Tibial nerve (tissue), 4 donors: ENCODE measurements around the gene KANSL1L. TPM values are rescaled to one million over a fixed set of nuclear protein-coding genes. Genes with fewer than 3 reads are reported as not detected.
"Not testable (repeated sequence)": the region's sequence is repeated elsewhere in the genome, so short reads cannot be mapped to it uniquely, and the experiment has no call there.

Source experiments
- DNase-seq, 2 donors: peaks; one replicate each; pipeline ENCODE4 v3.0.0-alpha.2; 2019; ENCODE audit warnings: low spot score in 2 of 2
- H3K27ac ChIP-seq, 4 donors: fragments of 200-600 bp; sonication (generic) in 3 of 4; one replicate each; pipeline ENCODE4 v1.5.1; 2017 to 2019; ENCODE audit warnings: mild to moderate bottlenecking in 1 of 4
- H3K27me3 ChIP-seq, 2 donors: fragments of 200-600 bp; sonication (generic) in 1 of 2; one replicate each; pipeline versions ENCODE4 v1.5.1 to v1.6.0; 2017 to 2019
- H3K36me3 ChIP-seq, 3 donors: fragments of 200-600 bp; sonication (generic); one replicate each; pipeline ENCODE4 v1.5.1; 2018 to 2019
- H3K4me1 ChIP-seq, 4 donors: fragments of 200-600 bp; sonication (generic) in 3 of 4; one replicate each; pipeline ENCODE4 v1.5.1; 2017 to 2019
- H3K4me3 ChIP-seq, 4 donors: fragments of 200-600 bp; sonication (generic) in 3 of 4; one replicate each; pipeline ENCODE4 v1.5.1; 2017 to 2019; ENCODE audit warnings: mild to moderate bottlenecking in 1 of 4, moderate library complexity in 1 of 4
- H3K9me3 ChIP-seq, 4 donors: fragments of 200-600 bp; sonication (generic) in 3 of 4; one replicate each; pipeline ENCODE4 v1.5.1; 2017 to 2019
- EP300 ChIP-seq, 2 donors: sonication (generic); formaldehyde crosslinking; IDR thresholded peaks; one replicate each; pipeline ENCODE4 v1.6.1; 2017; ENCODE audit warnings: antibody characterized with exemption in 2 of 2, mild to moderate bottlenecking in 1 of 2
- POLR2A ChIP-seq, 2 donors: fragments of 450-650 bp; IDR thresholded peaks; one replicate each; pipeline ENCODE4 v1.6.1; 2017; ENCODE audit warnings: antibody characterized with exemption in 2 of 2, mild to moderate bottlenecking in 2 of 2, moderate library complexity in 2 of 2
- WGBS, 2 donors: methylation state at CpG; one replicate each; pipeline ENCODE4 v1.1.5; 2018; 5-methylcytosine and 5-hydroxymethylcytosine counted together
- total RNA-seq, 4 donors: library from RNA; depleted of rRNA; stranded (reverse); fragments of >200 nt; gene quantifications; one replicate each; pipeline ENCODE4 v1.1.0, GENCODE V29; 2016
- TF ChIP-seq, protein P1 (sequence below), 5 experiments: fragments of 200-600 bp in 3 of 5; fragments of 450-650 bp in 2 of 5; sonication (generic) in 3 of 5; IDR thresholded peaks; one replicate each; pipeline ENCODE4 v1.5.1; 2016 to 2019; ENCODE audit warnings: antibody characterized with exemption in 5 of 5, mild to moderate bottlenecking in 3 of 5, moderate library complexity in 2 of 5

KANSL1L gene
- total RNA-seq, 4 donors from 2014 or later = 87.0 to 141 (median 111) TPM

DNA sequence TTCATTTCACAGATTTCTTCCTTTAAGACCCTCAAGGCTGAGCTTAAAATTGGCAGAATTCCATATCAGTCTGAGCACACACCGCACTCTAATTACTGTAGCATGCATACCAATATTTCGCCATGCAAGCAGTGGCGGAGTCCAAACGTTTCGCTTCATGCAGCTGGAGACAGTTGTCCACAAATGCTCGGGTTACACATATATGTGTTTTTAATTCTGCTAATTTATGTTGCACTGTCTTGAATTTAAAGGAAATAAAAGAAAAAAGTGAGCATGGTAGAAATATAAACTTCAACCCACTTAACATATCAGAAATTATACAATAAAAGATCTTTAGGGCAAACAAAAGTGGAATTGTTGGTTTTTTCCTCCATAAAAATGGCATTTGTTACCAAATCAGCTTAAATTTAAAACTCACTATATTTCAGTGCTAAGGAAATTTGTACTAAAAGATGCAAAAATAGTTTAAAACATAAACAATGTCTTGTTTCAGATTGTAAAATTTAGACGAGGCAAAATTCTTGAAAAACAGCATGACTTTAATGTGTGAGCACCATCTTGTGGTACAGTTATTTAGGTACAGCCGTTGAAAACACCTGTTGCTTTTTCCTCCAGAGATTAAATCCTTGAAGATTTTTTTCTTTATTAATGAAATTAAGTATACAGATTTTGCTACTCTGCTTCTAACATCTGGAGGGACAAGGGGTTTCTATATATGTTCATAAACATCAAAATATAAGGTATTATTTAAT is 24.1 kb upstream of the KANSL1L start:
- Histone ChIP-seq H3K27me3 (no peaks in the 10 kb centered on the region), H3K9me3 (no peaks in the 10 kb centered on the region), H3K27ac (no peak overlapping the region), H3K4me3 (peak overlapping the region in 3 of 4 donors; percentile 4 to 35 (median 4)), H3K36me3 (no peaks in the 10 kb centered on the region), H3K4me1 (peaks cover 0 to 11% (median 0%) of the 10 kb centered on the region in 4 donors)
- TF ChIP-seq, protein P1, sequence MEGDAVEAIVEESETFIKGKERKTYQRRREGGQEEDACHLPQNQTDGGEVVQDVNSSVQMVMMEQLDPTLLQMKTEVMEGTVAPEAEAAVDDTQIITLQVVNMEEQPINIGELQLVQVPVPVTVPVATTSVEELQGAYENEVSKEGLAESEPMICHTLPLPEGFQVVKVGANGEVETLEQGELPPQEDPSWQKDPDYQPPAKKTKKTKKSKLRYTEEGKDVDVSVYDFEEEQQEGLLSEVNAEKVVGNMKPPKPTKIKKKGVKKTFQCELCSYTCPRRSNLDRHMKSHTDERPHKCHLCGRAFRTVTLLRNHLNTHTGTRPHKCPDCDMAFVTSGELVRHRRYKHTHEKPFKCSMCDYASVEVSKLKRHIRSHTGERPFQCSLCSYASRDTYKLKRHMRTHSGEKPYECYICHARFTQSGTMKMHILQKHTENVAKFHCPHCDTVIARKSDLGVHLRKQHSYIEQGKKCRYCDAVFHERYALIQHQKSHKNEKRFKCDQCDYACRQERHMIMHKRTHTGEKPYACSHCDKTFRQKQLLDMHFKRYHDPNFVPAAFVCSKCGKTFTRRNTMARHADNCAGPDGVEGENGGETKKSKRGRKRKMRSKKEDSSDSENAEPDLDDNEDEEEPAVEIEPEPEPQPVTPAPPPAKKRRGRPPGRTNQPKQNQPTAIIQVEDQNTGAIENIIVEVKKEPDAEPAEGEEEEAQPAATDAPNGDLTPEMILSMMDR (IDR thresholded peaks at IDR 0.05) = peak; percentile 44 to 65 (median 61)
- no peak for TF ChIP-seq EP300 (IDR thresholded peaks at IDR 0.05)
- DNase-seq = no peak
- WGBS, 2 donors = 25 to 31% methylated on average over 8 of the region's 8 CpGs

GRCh38 chr2:210190345-210190744 is 19.1 kb upstream of the KANSL1L start:
- no peaks in the 10 kb centered on the region for H3K27me3 ChIP-seq
- H3K9me3 ChIP-seq = peaks cover 0 to 16% (median 8%) of the 10 kb centered on the region in 4 donors
- no peak for DNase-seq
- H3K27ac ChIP-seq = no peak overlapping the region
- TF ChIP-seq, protein P1 (IDR thresholded peaks at IDR 0.05) = no peak
- no peak for TF ChIP-seq EP300 (IDR thresholded peaks at IDR 0.05)
- no peak for TF ChIP-seq POLR2A (IDR thresholded peaks at IDR 0.05)
- peaks cover 0 to 4% (median 0%) of the 10 kb centered on the region in 4 donors for H3K4me1 ChIP-seq
- H3K4me3 ChIP-seq = no peak overlapping the region
- peaks cover 0 to 27% (median 0%) of the 10 kb centered on the region in 3 donors for H3K36me3 ChIP-seq
- 79 to 82% methylated on average over 4 of the region's 4 CpGs for WGBS, 2 donors

- DNase-seq = no peak
- Histone ChIP-seq H3K36me3 (peaks cover 0 to 35% (median 0%) of the 10 kb centered on the region in 3 donors), H3K27me3 (no peaks in the 10 kb centered on the region), H3K4me3 (no peak overlapping the region), H3K27ac (no peak overlapping the region), H3K9me3 (peaks cover 0 to 23% (median 10%) of the 10 kb centered on the region in 4 donors), H3K4me1 (no peaks in the 10 kb centered on the region)
- TF ChIP-seq POLR2A (IDR thresholded peaks at IDR 0.05) = no peak
- TF ChIP-seq, protein P1 (IDR thresholded peaks at IDR 0.05) = no peak
- TF ChIP-seq EP300 (IDR thresholded peaks at IDR 0.05) = no peak
- WGBS, 2 donors = 47 to 60% methylated on average over 1 of the region's 1 CpG
Measured at GRCh38 chr2:210189452-210190138, 18.4 kb upstream of the KANSL1L start.

GRCh38 chr2:210188755-210189154 is 17.5 kb upstream of the KANSL1L start:
- no peak for DNase-seq
- Histone ChIP-seq H3K4me1 (no peaks in the 10 kb centered on the region), H3K36me3 (peaks cover 0 to 41% (median 0%) of the 10 kb centered on the region in 3 donors), H3K27ac (no peak overlapping the region), H3K9me3 (peaks cover 0 to 31% (median 14%) of the 10 kb centered on the region in 4 donors), H3K4me3 (no peak overlapping the region), H3K27me3 (no peaks in the 10 kb centered on the region)
- TF ChIP-seq EP300 (IDR thresholded peaks at IDR 0.05) = no peak
- TF ChIP-seq, protein P1 (IDR thresholded peaks at IDR 0.05) = no peak
- no peak for TF ChIP-seq POLR2A (IDR thresholded peaks at IDR 0.05)
- 71 to 72% methylated on average over 2 of the region's 2 CpGs for WGBS, 2 donors

DNA sequence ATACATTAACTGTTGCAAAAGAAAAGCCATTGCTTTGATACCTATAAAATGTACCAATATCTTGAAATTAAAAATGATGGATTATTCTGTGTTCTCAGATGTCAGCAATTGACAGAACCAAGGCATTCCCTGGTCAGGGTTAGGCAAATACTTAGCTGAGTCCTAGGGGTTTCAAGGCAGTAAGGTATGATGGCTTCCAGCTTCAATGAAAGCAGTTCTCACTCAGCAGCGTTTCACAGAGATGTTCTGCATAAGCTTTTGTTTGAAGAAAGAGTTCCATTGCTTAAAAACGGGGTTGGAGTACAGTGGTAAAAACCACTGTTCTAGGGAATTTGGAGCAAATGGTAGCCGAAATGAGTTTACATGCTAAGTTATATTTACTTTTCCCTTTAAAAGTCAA is 17.0 kb upstream of the KANSL1L start:
- peaks cover 0 to 41% (median 0%) of the 10 kb centered on the region in 3 donors for H3K36me3 ChIP-seq
- no peak overlapping the region for H3K27ac ChIP-seq
- no peaks in the 10 kb centered on the region for H3K27me3 ChIP-seq
- no peak for DNase-seq
- TF ChIP-seq POLR2A (IDR thresholded peaks at IDR 0.05) (no peak), EP300 (IDR thresholded peaks at IDR 0.05) (no peak)
- TF ChIP-seq, protein P1 (IDR thresholded peaks at IDR 0.05) = no peak
- H3K4me3 ChIP-seq = no peak overlapping the region
- WGBS, 2 donors = 57 to 59% methylated on average over 3 of the region's 3 CpGs
- H3K4me1 ChIP-seq = no peaks in the 10 kb centered on the region
- H3K9me3 ChIP-seq = peaks cover 0 to 34% (median 14%) of the 10 kb centered on the region in 4 donors

- H3K27ac ChIP-seq, DNase-seq, H3K27me3 ChIP-seq, H3K4me3 ChIP-seq: not testable (repeated sequence)
- Histone ChIP-seq H3K36me3 (peaks cover 0 to 49% (median 0%) of the 10 kb centered on the region in 3 donors), H3K9me3 (peaks cover 0 to 37% (median 14%) of the 10 kb centered on the region in 4 donors), H3K4me1 (peaks cover 0 to 19% (median 0%) of the 10 kb centered on the region in 4 donors)
- WGBS, 2 donors = 93 to 96% methylated on average over 1 of the region's 1 CpG
Measured at GRCh38 chr2:210183936-210184335, 12.7 kb upstream of the KANSL1L start.

DNA sequence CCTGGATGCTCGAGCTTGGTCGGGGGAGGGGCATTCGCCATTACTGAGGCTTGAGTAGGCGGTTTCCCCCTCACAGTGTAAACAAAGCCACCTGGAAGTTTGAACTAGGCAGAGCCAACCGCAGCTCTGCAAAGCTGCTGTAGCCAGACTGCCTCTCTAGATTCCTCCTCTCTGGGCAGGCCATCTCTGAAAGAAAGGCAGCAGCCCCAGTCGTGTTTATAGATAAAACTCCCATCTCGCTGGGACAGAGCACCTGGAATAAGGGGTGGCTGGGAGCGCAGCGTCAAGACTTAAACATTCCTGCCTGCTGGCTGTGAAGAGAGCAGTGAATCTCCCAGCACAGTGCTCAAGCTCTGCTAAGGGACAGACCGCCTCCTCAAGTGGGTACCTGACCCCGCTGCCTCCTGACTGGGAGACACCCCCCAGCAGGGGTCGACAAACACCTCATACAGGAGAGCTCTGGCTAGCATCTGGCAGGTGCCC is 10.4 kb upstream of the KANSL1L start:
- WGBS, 2 donors = 62 to 64% methylated on average over 8 to 12 of the region's 12 CpGs
- DNase-seq = not testable (repeated sequence)

More for the DNA sequence above, 10.4 kb upstream of the KANSL1L start:
- H3K27me3 ChIP-seq, H3K27ac ChIP-seq, H3K4me3 ChIP-seq: not testable (repeated sequence)
- peaks cover 0 to 34% (median 14%) of the 10 kb centered on the region in 4 donors for H3K9me3 ChIP-seq
- peaks cover 0 to 46% (median 0%) of the 10 kb centered on the region in 3 donors for H3K36me3 ChIP-seq
- peaks cover 0 to 19% (median 0%) of the 10 kb centered on the region in 4 donors for H3K4me1 ChIP-seq
